Astrocyte (in vitro differentiated cells and primary cell): ENCODE results near the gene PLLP. TPM values are rescaled to one million over a fixed set of nuclear protein-coding genes. Genes with fewer than 3 reads are reported as not detected.

ENCODE experiments used
- DNase-seq: peaks from one replicate; pipeline ENCODE4 v3.0.0-alpha.2; 2010; ENCODE audit warnings: low read depth
- FAIRE-seq: peaks from 2 replicates; lab custom pipeline; 2011; peaks lifted over from hg19 to GRCh38; lab: Jason Lieb, UNC
- H2AFZ ChIP-seq: 2 replicates; pipeline ENCODE4 v1.6.0; 2012; ENCODE audit warnings: low read depth, low read length, inconsistent platforms
- H3K27ac ChIP-seq: 2 replicates; pipeline ENCODE4 v1.5.1; 2011; ENCODE audit warnings: low read depth, low read length, inconsistent platforms
- H3K27me3 ChIP-seq: 2 replicates; pipeline ENCODE4 v1.6.0; 2011; ENCODE audit warnings: low read length, inconsistent platforms; ENCODE audit not compliant: insufficient read depth
- H3K36me3 ChIP-seq: 2 replicates; pipeline ENCODE4 v1.5.1; 2011; ENCODE audit warnings: low read length, inconsistent platforms; ENCODE audit not compliant: insufficient read depth
- H3K4me1 ChIP-seq: 2 replicates; pipeline ENCODE4 v1.5.1; 2011; ENCODE audit warnings: low read length, inconsistent platforms; ENCODE audit not compliant: insufficient read depth
- H3K4me2 ChIP-seq: 2 replicates; pipeline ENCODE4 v1.6.0; 2012; ENCODE audit warnings: low read length, inconsistent platforms
- H3K4me3 ChIP-seq: 2 replicates; pipeline ENCODE4 v1.5.1; 2011; ENCODE audit warnings: low read depth, mild to moderate bottlenecking, low read length, inconsistent platforms; ENCODE audit not compliant: insufficient read depth
- H3K79me2 ChIP-seq: 2 replicates; pipeline ENCODE4 v1.6.0; 2012; ENCODE audit warnings: mild to moderate bottlenecking, low read length, inconsistent platforms; ENCODE audit not compliant: insufficient read depth
- H3K9ac ChIP-seq: 2 replicates; pipeline ENCODE4 v1.6.0; 2012; ENCODE audit warnings: mild to moderate bottlenecking, low read length, inconsistent platforms
- H3K9me3 ChIP-seq: 2 replicates; pipeline ENCODE4 v1.5.1; 2012; ENCODE audit warnings: low read depth, mild to moderate bottlenecking, low read length, inconsistent platforms; ENCODE audit not compliant: insufficient read depth
- H4K20me1 ChIP-seq: 2 replicates; pipeline ENCODE4 v1.6.0; 2012; ENCODE audit warnings: low read length, inconsistent platforms; ENCODE audit not compliant: insufficient read depth
- H3K27ac Mint-ChIP-seq: one replicate; pipeline ENCODE4 v1.8.0; 2021; ENCODE audit warnings: mild to moderate bottlenecking, mixed read lengths; ENCODE audit not compliant: unreplicated experiment
- H3K27me3 Mint-ChIP-seq: one replicate; pipeline ENCODE4 v1.8.0; 2021; ENCODE audit warnings: low read depth, mixed read lengths; ENCODE audit not compliant: unreplicated experiment
- H3K36me3 Mint-ChIP-seq: one replicate; pipeline ENCODE4 v1.8.0; 2021; ENCODE audit warnings: low read depth, mixed read lengths; ENCODE audit not compliant: unreplicated experiment
- H3K4me1 Mint-ChIP-seq: one replicate; pipeline ENCODE4 v1.8.0; 2021; ENCODE audit warnings: low read depth, mixed read lengths; ENCODE audit not compliant: unreplicated experiment
- H3K4me3 Mint-ChIP-seq: one replicate; pipeline ENCODE4 v1.8.0; 2021; ENCODE audit warnings: mild to moderate bottlenecking, moderate library complexity, mixed read lengths; ENCODE audit not compliant: unreplicated experiment
- H3K9me3 Mint-ChIP-seq: one replicate; pipeline ENCODE4 v1.8.0; 2021; ENCODE audit warnings: mild to moderate bottlenecking, mixed read lengths; ENCODE audit not compliant: unreplicated experiment
- EZH2 ChIP-seq: IDR thresholded peaks from 2 replicates; pipeline ENCODE4 v1.6.1; 2012; ENCODE audit warnings: mild to moderate bottlenecking, low read length, inconsistent platforms; ENCODE audit not compliant: insufficient read depth
- total RNA-seq: library from RNA; stranded (reverse); gene quantifications from 2 replicates; pipeline ENCODE4 v1.2.1, GENCODE V29; 2021
- TF ChIP-seq, protein P1 (sequence below): IDR thresholded peaks from 2 replicates; pipeline ENCODE4 v1.5.1; 2011; ENCODE audit warnings: low read depth, mild to moderate bottlenecking, inconsistent platforms, low read length, moderate library complexity; ENCODE audit not compliant: insufficient read depth

PLLP gene
- total RNA-seq, 1 donor from 2014 or later, result 0.93 TPM

DNA sequence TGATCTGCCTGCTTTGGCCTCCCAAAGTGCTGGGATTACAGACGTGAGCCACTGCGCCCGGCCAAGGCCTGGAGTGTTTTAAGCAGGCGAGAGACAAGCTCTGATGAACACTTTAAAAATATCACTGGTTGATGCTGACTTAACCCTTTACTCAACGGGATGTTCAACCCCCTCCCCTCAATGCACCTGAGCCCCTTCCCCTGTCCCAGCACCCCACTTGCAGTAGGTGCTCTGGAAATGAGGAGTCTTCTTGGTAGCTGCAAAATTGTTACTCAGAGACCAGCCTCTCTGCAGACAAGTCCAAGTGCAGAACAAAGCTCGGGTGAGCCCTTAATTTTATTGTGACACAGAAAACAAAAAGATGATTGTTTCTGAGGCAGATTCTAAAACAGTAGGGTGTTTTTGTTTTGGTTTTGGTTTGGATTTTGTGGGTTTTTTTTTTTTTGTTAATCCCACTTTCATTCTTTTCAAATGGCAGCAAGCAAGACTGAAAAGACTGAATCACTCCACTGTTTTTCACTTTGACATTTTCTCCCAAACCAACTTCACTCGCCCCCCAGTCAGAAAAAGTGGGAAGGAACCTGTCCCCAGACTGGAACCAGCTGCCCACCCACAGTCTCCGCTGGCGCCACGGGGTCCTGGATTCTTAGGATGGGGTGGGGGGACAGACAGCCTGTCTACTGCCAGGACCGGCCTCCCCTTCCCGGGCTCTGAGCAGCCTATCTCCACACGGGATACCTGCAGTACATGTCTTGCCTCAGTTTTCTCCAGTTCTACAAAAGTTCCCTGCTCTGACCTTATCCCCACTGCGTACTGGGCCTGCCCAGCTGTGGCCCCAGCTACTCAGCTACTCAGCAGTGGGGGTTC is 5.2 kb upstream of the PLLP start:
- Histone ChIP-seq H3K4me3 (no peak overlapping the region), H3K27ac (no peak overlapping the region), H3K4me2 (no peak overlapping the region), H3K9ac (no peak overlapping the region), H3K4me1 (peaks cover 5% of the 10 kb centered on the region), H3K36me3 (no peaks in the 10 kb centered on the region), H4K20me1 (no peaks in the 10 kb centered on the region), H3K79me2 (no peaks in the 10 kb centered on the region), H3K9me3 (no peaks in the 10 kb centered on the region), H2AFZ (no peak overlapping the region), H3K27me3 (peaks cover 7% of the 10 kb centered on the region)
- Mint-ChIP-seq H3K27ac (peak overlapping the region; percentile 53), H3K9me3 (no peaks in the 10 kb centered on the region), H3K27me3 (peaks cover 8% of the 10 kb centered on the region), H3K36me3 (no peaks in the 10 kb centered on the region), H3K4me1 (peaks cover 10% of the 10 kb centered on the region), H3K4me3 (no peak overlapping the region)
- TF ChIP-seq, protein P1, sequence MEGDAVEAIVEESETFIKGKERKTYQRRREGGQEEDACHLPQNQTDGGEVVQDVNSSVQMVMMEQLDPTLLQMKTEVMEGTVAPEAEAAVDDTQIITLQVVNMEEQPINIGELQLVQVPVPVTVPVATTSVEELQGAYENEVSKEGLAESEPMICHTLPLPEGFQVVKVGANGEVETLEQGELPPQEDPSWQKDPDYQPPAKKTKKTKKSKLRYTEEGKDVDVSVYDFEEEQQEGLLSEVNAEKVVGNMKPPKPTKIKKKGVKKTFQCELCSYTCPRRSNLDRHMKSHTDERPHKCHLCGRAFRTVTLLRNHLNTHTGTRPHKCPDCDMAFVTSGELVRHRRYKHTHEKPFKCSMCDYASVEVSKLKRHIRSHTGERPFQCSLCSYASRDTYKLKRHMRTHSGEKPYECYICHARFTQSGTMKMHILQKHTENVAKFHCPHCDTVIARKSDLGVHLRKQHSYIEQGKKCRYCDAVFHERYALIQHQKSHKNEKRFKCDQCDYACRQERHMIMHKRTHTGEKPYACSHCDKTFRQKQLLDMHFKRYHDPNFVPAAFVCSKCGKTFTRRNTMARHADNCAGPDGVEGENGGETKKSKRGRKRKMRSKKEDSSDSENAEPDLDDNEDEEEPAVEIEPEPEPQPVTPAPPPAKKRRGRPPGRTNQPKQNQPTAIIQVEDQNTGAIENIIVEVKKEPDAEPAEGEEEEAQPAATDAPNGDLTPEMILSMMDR, result no peak
- no peak for TF ChIP-seq EZH2
- FAIRE-seq, result no peak
- no peak for DNase-seq

DNA sequence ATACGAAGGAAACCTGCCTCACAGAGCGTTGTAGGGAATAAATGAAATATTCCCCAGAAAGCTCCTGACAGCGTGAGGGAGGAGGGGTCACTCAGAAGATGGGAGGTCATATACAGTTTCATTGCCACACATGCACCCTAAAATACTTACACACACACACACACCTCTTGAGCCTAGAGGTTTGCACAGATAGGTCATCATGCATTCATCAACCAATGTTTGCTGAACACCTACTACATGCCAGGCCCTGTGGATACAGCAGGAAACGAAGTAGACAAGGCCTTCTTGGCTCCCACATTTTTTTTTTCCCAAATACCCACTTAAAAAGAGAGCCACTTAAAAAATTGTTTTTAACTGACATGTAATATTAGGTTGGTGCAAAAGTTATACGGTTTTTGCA is 907 bp upstream of the PLLP start:
- peaks cover 9% of the 10 kb centered on the region for H3K4me1 Mint-ChIP-seq
- H3K27me3 ChIP-seq, result peaks cover 38% of the 10 kb centered on the region
- no peak overlapping the region for H3K4me3 ChIP-seq
- H3K4me3 Mint-ChIP-seq, result no peak overlapping the region
- peaks cover 9% of the 10 kb centered on the region for H3K4me1 ChIP-seq
- H3K79me2 ChIP-seq, result no peaks in the 10 kb centered on the region
- no peak overlapping the region for H2AFZ ChIP-seq
- no peak overlapping the region for H3K27ac Mint-ChIP-seq
- H3K4me2 ChIP-seq, result no peak overlapping the region
- DNase-seq (no peak), FAIRE-seq (no peak)
- H3K9me3 ChIP-seq, result no peaks in the 10 kb centered on the region
- no peak overlapping the region for H3K9ac ChIP-seq
- H4K20me1 ChIP-seq, result no peaks in the 10 kb centered on the region
- H3K27ac ChIP-seq, result no peak overlapping the region
- no peaks in the 10 kb centered on the region for H3K36me3 ChIP-seq
- no peaks in the 10 kb centered on the region for H3K9me3 Mint-ChIP-seq
- H3K27me3 Mint-ChIP-seq, result peaks cover 38% of the 10 kb centered on the region
- TF ChIP-seq, protein P1, result no peak
- TF ChIP-seq EZH2, result no peak
- no peaks in the 10 kb centered on the region for H3K36me3 Mint-ChIP-seq

DNA sequence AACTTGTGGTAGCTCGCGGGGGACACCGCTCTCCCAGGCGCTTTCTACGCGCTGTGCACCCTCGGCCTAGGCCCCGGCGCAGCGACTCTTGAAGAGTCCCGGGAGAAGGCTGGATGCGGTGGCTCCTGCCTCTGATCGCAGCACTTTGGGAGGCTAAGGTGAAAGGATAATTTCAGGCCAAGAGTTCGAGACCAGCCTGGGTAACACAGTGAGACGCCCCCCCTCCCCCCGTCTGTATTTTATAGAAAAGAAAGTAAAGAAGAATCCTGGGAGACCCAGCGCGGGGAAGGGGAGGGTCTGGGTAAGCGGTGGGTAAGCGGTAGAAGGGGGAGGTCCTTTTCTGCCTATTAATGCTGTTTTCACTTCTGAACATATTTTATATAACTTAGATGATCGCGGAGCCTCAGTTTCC is 486 bp upstream of the PLLP start:
- no peak for FAIRE-seq

More for the DNA sequence above, 486 bp upstream of the PLLP start:
- H3K79me2 ChIP-seq, result no peaks in the 10 kb centered on the region
- H3K9ac ChIP-seq, result peak overlapping the region; percentile 10
- no peak overlapping the region for H3K27ac ChIP-seq
- Mint-ChIP-seq H3K27ac (no peak overlapping the region), H3K4me3 (no peak overlapping the region), H3K4me1 (peaks cover 5% of the 10 kb centered on the region), H3K36me3 (no peaks in the 10 kb centered on the region), H3K27me3 (peaks cover 41% of the 10 kb centered on the region), H3K9me3 (no peaks in the 10 kb centered on the region)
- H3K4me3 ChIP-seq, result peak overlapping the region; percentile 45
- H3K9me3 ChIP-seq, result no peaks in the 10 kb centered on the region
- TF ChIP-seq, protein P1, result no peak
- TF ChIP-seq EZH2, result no peak
- peak overlapping the region; percentile 53 for H2AFZ ChIP-seq
- H3K27me3 ChIP-seq, result peaks cover 42% of the 10 kb centered on the region
- no peaks in the 10 kb centered on the region for H3K36me3 ChIP-seq
- H4K20me1 ChIP-seq, result no peaks in the 10 kb centered on the region
- DNase-seq, result no peak
- H3K4me1 ChIP-seq, result peaks cover 6% of the 10 kb centered on the region
- peak overlapping the region; percentile 80 for H3K4me2 ChIP-seq
